H9 (cell line): ENCODE measurements around the gene SOX13. TPM values are rescaled to one million over a fixed set of nuclear protein-coding genes. Genes with fewer than 3 reads are reported as not detected.

ENCODE experiments used
- DNase-seq: peaks from one replicate; pipeline ENCODE4 v3.0.0-alpha.2; 2017
- H2AFZ ChIP-seq: one replicate; pipeline ENCODE4 v1.6.1; 2013; ENCODE audit warnings: mild to moderate bottlenecking, low read length, control low read depth, moderate library complexity
- H2AK5ac ChIP-seq: 2 replicates; pipeline ENCODE4 v1.6.1; 2013; ENCODE audit warnings: low read length, control low read depth, mixed read lengths; ENCODE audit not compliant: insufficient read length
- H2BK120ac ChIP-seq: one replicate; pipeline ENCODE4 v1.6.1; 2013; ENCODE audit warnings: low read depth, mild to moderate bottlenecking, low read length, control low read depth, inconsistent platforms; ENCODE audit not compliant: poor library complexity, severe bottlenecking
- H2BK12ac ChIP-seq: 2 replicates; pipeline ENCODE4 v1.6.1; 2013; ENCODE audit warnings: low read length, control low read depth, mixed read lengths, low read depth; ENCODE audit not compliant: insufficient read length
- H2BK15ac ChIP-seq: 2 replicates; pipeline ENCODE4 v1.6.1; 2013; ENCODE audit warnings: low read depth, low read length, control low read depth
- H2BK20ac ChIP-seq: one replicate; pipeline ENCODE4 v1.6.1; 2013; ENCODE audit warnings: low read depth, mild to moderate bottlenecking, low read length, control low read depth, inconsistent platforms; ENCODE audit not compliant: poor library complexity, severe bottlenecking
- H2BK5ac ChIP-seq: 2 replicates; pipeline ENCODE4 v1.6.1; 2013; ENCODE audit warnings: low read length, control low read depth, mixed read lengths; ENCODE audit not compliant: insufficient read length
- H3K14ac ChIP-seq: 2 replicates; pipeline ENCODE4 v1.6.1; 2013; ENCODE audit warnings: low read length, control low read depth; ENCODE audit not compliant: insufficient read depth
- H3K18ac ChIP-seq: 2 replicates; pipeline ENCODE4 v1.6.1; 2013; ENCODE audit warnings: low read depth, mild to moderate bottlenecking, mixed read lengths, low read length, control low read depth; ENCODE audit not compliant: insufficient read length
- H3K23ac ChIP-seq: 2 replicates; pipeline ENCODE4 v1.6.1; 2013; ENCODE audit warnings: low read length, control low read depth, mixed read lengths, low read depth; ENCODE audit not compliant: insufficient read length
- H3K23me2 ChIP-seq: 2 replicates; pipeline ENCODE4 v1.6.1; 2013; ENCODE audit warnings: low read depth, mild to moderate bottlenecking, mixed read lengths, low read length, control low read depth; ENCODE audit not compliant: insufficient read length, poor library complexity, severe bottlenecking
- H3K27ac ChIP-seq: 2 replicates; pipeline ENCODE4 v1.5.1; 2013; ENCODE audit warnings: low read length, control low read depth, mixed read lengths, low read depth; ENCODE audit not compliant: insufficient read length
- H3K27me3 ChIP-seq: 2 replicates; pipeline ENCODE4 v1.6.1; 2013; ENCODE audit warnings: low read length, control low read depth, inconsistent platforms; ENCODE audit not compliant: insufficient read depth
- H3K4ac ChIP-seq: 2 replicates; pipeline ENCODE4 v1.6.1; 2013; ENCODE audit warnings: low read depth, mild to moderate bottlenecking, control low read depth, inconsistent platforms, low read length, moderate library complexity
- H3K4me1 ChIP-seq: 2 replicates; pipeline ENCODE4 v1.6.1; 2013; ENCODE audit warnings: low read length, control low read depth, inconsistent platforms; ENCODE audit not compliant: insufficient read depth
- H3K4me2 ChIP-seq: 2 replicates; pipeline ENCODE4 v1.6.1; 2013; ENCODE audit warnings: low read length, control low read depth, mixed read lengths; ENCODE audit not compliant: insufficient read length, insufficient read depth
- H3K56ac ChIP-seq: 2 replicates; pipeline ENCODE4 v1.6.1; 2013; ENCODE audit warnings: low read depth, mild to moderate bottlenecking, mixed read lengths, low read length, control low read depth; ENCODE audit not compliant: insufficient read length
- H3K79me1 ChIP-seq: 2 replicates; pipeline ENCODE4 v1.6.1; 2013; ENCODE audit warnings: low read depth, mild to moderate bottlenecking, moderate library complexity, low read length, control low read depth, inconsistent platforms; ENCODE audit not compliant: insufficient read depth, poor library complexity, severe bottlenecking
- H3K79me2 ChIP-seq: 2 replicates; pipeline ENCODE4 v1.6.1; 2013; ENCODE audit warnings: low read length, control low read depth, inconsistent platforms; ENCODE audit not compliant: insufficient read depth
- H3K9ac ChIP-seq: 2 replicates; pipeline ENCODE4 v1.6.1; 2013; ENCODE audit warnings: low read length, control low read depth, mixed read lengths; ENCODE audit not compliant: insufficient read length; ENCODE audit errors: extremely low read depth
- H3K9me3 ChIP-seq: one replicate; pipeline ENCODE4 v1.6.1; 2013; ENCODE audit warnings: low read depth, low read length, inconsistent platforms; ENCODE audit not compliant: control insufficient read depth
- H3T11ph ChIP-seq: one replicate; pipeline ENCODE4 v1.6.1; 2013; ENCODE audit warnings: mild to moderate bottlenecking, low read length, control low read depth, inconsistent platforms
- H4K20me1 ChIP-seq: one replicate; pipeline ENCODE4 v1.6.1; 2013; ENCODE audit not compliant: control insufficient read depth, insufficient read length, insufficient read depth
- H4K5ac ChIP-seq: 2 replicates; pipeline ENCODE4 v1.6.1; 2013; ENCODE audit warnings: low read depth, mild to moderate bottlenecking, mixed read lengths, low read length, control low read depth; ENCODE audit not compliant: insufficient read length
- H4K8ac ChIP-seq: replicated peaks from 2 replicates; pipeline ENCODE4 v1.6.1; 2013; ENCODE audit warnings: low read length, control low read depth, mixed read lengths, low read depth; ENCODE audit not compliant: insufficient read length
- H4K91ac ChIP-seq: 2 replicates; pipeline ENCODE4 v1.6.1; 2013; ENCODE audit warnings: low read depth, mild to moderate bottlenecking, moderate library complexity, mixed read lengths, low read length, control low read depth; ENCODE audit not compliant: insufficient read length
- H3K27ac Mint-ChIP-seq, 3 experiments: 2 replicates in 2 of 3; 3 replicates in 1 of 3; pipeline ENCODE4 v1.8.0; 2020 to 2021; ENCODE audit warnings: mixed read lengths in 3 of 3, mild to moderate bottlenecking in 1 of 3, moderate library complexity in 1 of 3
- H3K27me3 Mint-ChIP-seq: 2 replicates; pipeline ENCODE4 v1.8.0; 2021; ENCODE audit warnings: low read depth, mild to moderate bottlenecking, moderate library complexity, mixed read lengths
- H3K36me3 Mint-ChIP-seq, 3 experiments: 2 replicates in 2 of 3; 3 replicates in 1 of 3; pipeline ENCODE4 v1.8.0; 2020 to 2021; ENCODE audit warnings: low read depth in 3 of 3, mixed read lengths in 3 of 3; ENCODE audit not compliant: insufficient read depth in 1 of 3
- H3K4me1 Mint-ChIP-seq, 2 experiments: 2 replicates each; pipeline ENCODE4 v1.8.0; 2020; ENCODE audit warnings: mixed read lengths in 2 of 2
- H3K4me3 Mint-ChIP-seq, 2 experiments: 2 replicates in 1 of 2; 3 replicates in 1 of 2; pipeline ENCODE4 v1.8.0; 2020 to 2021; ENCODE audit warnings: mild to moderate bottlenecking in 2 of 2, mixed read lengths in 2 of 2, moderate library complexity in 1 of 2
- H3K9me3 Mint-ChIP-seq, 2 experiments: 2 replicates in 1 of 2; 3 replicates in 1 of 2; pipeline ENCODE4 v1.8.0; 2020; ENCODE audit warnings: mild to moderate bottlenecking in 2 of 2, mixed read lengths in 2 of 2, moderate library complexity in 1 of 2
- WGBS: extraction: QIAGEN DNeasy Blood & Tissue Kit; methylation state at CpG from one replicate; pipeline ENCODE4 v1.1.7; 2013; ENCODE audit warnings: missing lambda C conversion rate, low lambda C conversion rate, mixed read lengths; ENCODE audit not compliant: insufficient read length; ENCODE audit errors: extremely low coverage; 5-methylcytosine and 5-hydroxymethylcytosine counted together
- total RNA-seq: library from RNA; stranded (reverse); gene quantifications from 2 replicates; pipeline ENCODE4 v1.2.1, GENCODE V29; 2021
- TF ChIP-seq, protein P1 (sequence below): fragments of 200-600 bp; sonication (generic); conservative IDR thresholded peaks from 3 replicates; pipeline ENCODE4 v1.8.0; 2021; ENCODE audit warnings: antibody characterized with exemption, mild to moderate bottlenecking

SOX13 gene
- total RNA-seq, 1 experiment from 2014 or later: 120 TPM

DNA sequence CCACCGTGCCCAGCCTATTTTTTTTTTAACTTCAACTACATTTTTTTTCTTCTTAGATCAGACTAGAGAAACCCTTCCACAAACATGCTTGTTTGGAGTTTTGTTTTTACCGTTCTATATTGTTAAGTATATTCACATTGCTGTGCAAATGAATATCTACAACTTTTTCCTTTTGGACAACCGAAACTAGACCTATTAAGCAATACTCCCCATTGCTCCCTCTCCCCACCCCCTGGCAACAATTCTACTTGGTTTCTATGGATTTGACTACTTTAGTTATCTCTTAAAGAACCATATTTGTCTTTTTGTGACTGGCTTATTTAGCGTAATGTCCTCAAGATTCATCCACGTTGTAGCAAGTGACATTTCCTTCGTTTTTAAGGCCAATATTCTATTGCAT is 59.8 kb downstream of the SOX13 start:
- no peak overlapping the region for H2BK120ac ChIP-seq
- Mint-ChIP-seq H3K27ac (no peak overlapping the region), H3K27me3 (no peaks in the 10 kb centered on the region; the same call in 1 of the 2 replicates), H3K9me3 (no peaks in the 10 kb centered on the region; a peak in 1 of 5 replicates), H3K4me3 (no peak overlapping the region), H3K4me1 (peaks cover 21 to 27% of the 10 kb centered on the region in 2 experiments), H3K36me3 (peaks cover 0 to 36% (median 5%) of the 10 kb centered on the region in 3 experiments; a peak in 5 of 7 replicates)
- H3K79me1 ChIP-seq: no peaks in the 10 kb centered on the region
- H2AFZ ChIP-seq: no peak overlapping the region
- no peak overlapping the region for H3K56ac ChIP-seq
- H3K27ac ChIP-seq: no peak overlapping the region
- no peak overlapping the region for H2BK20ac ChIP-seq
- no peaks in the 10 kb centered on the region for H4K20me1 ChIP-seq
- no peaks in the 10 kb centered on the region for H3K9me3 ChIP-seq
- TF ChIP-seq, protein P1, sequence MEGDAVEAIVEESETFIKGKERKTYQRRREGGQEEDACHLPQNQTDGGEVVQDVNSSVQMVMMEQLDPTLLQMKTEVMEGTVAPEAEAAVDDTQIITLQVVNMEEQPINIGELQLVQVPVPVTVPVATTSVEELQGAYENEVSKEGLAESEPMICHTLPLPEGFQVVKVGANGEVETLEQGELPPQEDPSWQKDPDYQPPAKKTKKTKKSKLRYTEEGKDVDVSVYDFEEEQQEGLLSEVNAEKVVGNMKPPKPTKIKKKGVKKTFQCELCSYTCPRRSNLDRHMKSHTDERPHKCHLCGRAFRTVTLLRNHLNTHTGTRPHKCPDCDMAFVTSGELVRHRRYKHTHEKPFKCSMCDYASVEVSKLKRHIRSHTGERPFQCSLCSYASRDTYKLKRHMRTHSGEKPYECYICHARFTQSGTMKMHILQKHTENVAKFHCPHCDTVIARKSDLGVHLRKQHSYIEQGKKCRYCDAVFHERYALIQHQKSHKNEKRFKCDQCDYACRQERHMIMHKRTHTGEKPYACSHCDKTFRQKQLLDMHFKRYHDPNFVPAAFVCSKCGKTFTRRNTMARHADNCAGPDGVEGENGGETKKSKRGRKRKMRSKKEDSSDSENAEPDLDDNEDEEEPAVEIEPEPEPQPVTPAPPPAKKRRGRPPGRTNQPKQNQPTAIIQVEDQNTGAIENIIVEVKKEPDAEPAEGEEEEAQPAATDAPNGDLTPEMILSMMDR: no peak
- H3K14ac ChIP-seq: no peak overlapping the region
- H3K23ac ChIP-seq: no peak overlapping the region
- no peak overlapping the region for H3K4ac ChIP-seq
- no peak overlapping the region for H3K18ac ChIP-seq
- H2BK12ac ChIP-seq: no peak overlapping the region
- no CpG with 5 or more reads among the region's 6 CpGs for WGBS
- no peaks in the 10 kb centered on the region; the same call in 1 of the 2 replicates for H3K4me1 ChIP-seq
- H3K4me2 ChIP-seq: no peak overlapping the region
- no peak overlapping the region for H2AK5ac ChIP-seq
- no peak for DNase-seq
- H3T11ph ChIP-seq: no peak overlapping the region
- H2BK15ac ChIP-seq: no peak overlapping the region
- H4K8ac ChIP-seq: no peak overlapping the region
- H4K5ac ChIP-seq: no peak overlapping the region
- H2BK5ac ChIP-seq: no peak overlapping the region
- no peaks in the 10 kb centered on the region for H3K27me3 ChIP-seq
- peaks cover 4% of the 10 kb centered on the region for H3K23me2 ChIP-seq
- no peak overlapping the region for H4K91ac ChIP-seq
- H3K9ac ChIP-seq: no peak overlapping the region
- no peaks in the 10 kb centered on the region for H3K79me2 ChIP-seq
